Measurements from ENCODE around the gene TAMM41. TPM values are rescaled to one million over a fixed set of nuclear protein-coding genes. Genes with fewer than 3 reads are reported as not detected.
"Not testable (repeated sequence)": the region's sequence is repeated elsewhere in the genome, so short reads cannot be mapped to it uniquely, and the experiment has no call there.

The TAMM41 gene
- total and polyA plus RNA-seq, 4 donors: 1.8 to 27.4 (median 13.3) TPM

DNA sequence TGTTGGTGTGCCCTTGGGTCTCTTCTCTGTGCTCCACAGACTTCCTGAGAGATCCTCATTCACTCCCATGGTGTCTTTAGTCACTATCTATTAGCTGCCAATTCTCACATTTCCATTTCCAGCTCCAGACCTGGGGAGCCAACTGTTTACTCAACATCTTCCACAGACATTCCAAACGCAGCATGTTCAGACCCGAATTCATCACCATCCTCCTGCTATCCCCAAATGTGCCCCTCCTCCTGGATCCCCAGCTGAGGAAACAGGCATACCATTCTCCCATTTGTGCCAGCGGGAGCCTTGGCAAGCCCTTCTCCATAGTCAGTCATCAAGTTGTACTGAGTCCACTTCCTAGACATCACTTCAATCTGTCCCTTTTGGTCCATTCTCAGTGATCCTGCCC lies 67.1 kb downstream of the TAMM41 start:
- Histone ChIP-seq H3K9me3 (ENCODE audit: control insufficient read depth, low read length) (no peaks in the 10 kb centered on the region), H3K36me3 (ENCODE audit: control insufficient read depth in 1 of 2, insufficient read depth in 2 of 2, low read length in 1 of 2) (peaks cover 0 to 2% of the 10 kb centered on the region in 2 donors), H3K27me3 (ENCODE audit: control insufficient read depth in 1 of 2, insufficient read depth in 2 of 2, low read length in 1 of 2) (no peaks in the 10 kb centered on the region), H3K4me3 (ENCODE audit: low read length in 2 of 2) (no peak overlapping the region), H3K27ac (ENCODE audit: low read depth in 1 of 2, low read length in 2 of 2) (no peak overlapping the region), H3K4me1 (ENCODE audit: control insufficient read depth in 1 of 2, insufficient read depth in 2 of 2, low read length in 2 of 2) (no peaks in the 10 kb centered on the region)
- 80 to 87% methylated on average over 3 of the region's 3 CpGs for WGBS, 2 donors
- DNase-seq (no peak), ATAC-seq (ENCODE audit: low FRiP score) (no peak)
- intact Hi-C loops (cut with DNase I): no loop called here

DNA sequence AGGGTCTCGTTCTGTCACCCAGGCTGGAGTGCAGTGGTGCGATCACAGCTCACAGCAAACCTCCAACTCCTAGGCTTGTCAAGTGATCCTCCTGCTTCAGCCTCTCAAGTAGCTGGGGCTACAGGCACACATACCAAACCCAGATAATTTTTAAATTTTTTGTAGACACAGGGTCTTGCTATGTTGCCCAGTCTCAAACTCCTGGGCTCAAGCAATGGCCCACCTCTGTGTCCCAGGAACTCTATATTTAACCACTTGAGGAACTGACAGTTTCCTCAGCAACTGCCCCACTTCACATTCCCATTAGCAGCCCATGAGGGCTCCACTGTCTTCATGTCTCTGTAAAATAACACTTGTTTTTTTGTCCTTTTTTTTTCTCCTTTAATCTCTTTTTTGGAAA lies 68.4 kb downstream of the TAMM41 start:
- 91 to 96% methylated on average over 2 of the region's 2 CpGs for WGBS, 2 donors
- DNase-seq (no peak), ATAC-seq (ENCODE audit: low FRiP score) (no peak)
- Histone ChIP-seq H3K27me3 (ENCODE audit: control insufficient read depth in 1 of 2, insufficient read depth in 2 of 2, low read length in 1 of 2) (no peaks in the 10 kb centered on the region), H3K4me1 (ENCODE audit: control insufficient read depth in 1 of 2, insufficient read depth in 2 of 2, low read length in 2 of 2) (no peaks in the 10 kb centered on the region), H3K36me3 (ENCODE audit: control insufficient read depth in 1 of 2, insufficient read depth in 2 of 2, low read length in 1 of 2) (peaks cover 0 to 2% of the 10 kb centered on the region in 2 donors), H3K9me3 (ENCODE audit: control insufficient read depth, low read length) (no peaks in the 10 kb centered on the region), H3K27ac (ENCODE audit: low read depth in 1 of 2, low read length in 2 of 2) (no peak overlapping the region), H3K4me3 (ENCODE audit: low read length in 2 of 2) (no peak overlapping the region)
- intact Hi-C loops (cut with DNase I): no loop called here

DNA sequence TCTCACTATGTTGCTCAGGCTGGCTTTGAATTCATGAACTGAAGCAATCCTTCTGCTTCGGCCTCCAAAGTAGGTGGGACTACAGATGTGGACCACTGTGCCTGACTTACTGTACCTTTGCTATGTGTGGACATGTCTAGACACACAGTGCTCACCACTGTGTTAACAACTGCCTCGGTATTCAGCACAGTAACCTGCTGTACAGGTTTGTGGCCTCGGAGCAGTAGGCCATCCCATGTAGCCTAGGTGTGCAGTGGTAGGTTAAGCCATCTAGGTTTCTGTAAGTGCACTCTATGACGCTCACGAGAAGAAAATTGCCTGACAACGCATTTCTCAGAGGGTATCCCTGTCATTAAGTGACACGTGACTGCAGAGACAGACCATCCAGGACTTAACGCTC lies 70.3 kb downstream of the TAMM41 start:
- H3K27ac ChIP-seq (ENCODE audit: low read depth in 1 of 2, low read length in 2 of 2): no peak overlapping the region
- ATAC-seq (ENCODE audit: low FRiP score) (no peak), DNase-seq (no peak)
- H3K27me3 ChIP-seq (ENCODE audit: control insufficient read depth in 1 of 2, insufficient read depth in 2 of 2, low read length in 1 of 2): no peaks in the 10 kb centered on the region
- WGBS, 2 donors: 96% methylated on average over 8 of the region's 8 CpGs
- no peaks in the 10 kb centered on the region for H3K4me1 ChIP-seq (ENCODE audit: control insufficient read depth in 1 of 2, insufficient read depth in 2 of 2, low read length in 2 of 2)
- intact Hi-C loops (cut with DNase I): no loop called here
- H3K36me3 ChIP-seq (ENCODE audit: control insufficient read depth in 1 of 2, insufficient read depth in 2 of 2, low read length in 1 of 2): peaks cover 0 to 2% of the 10 kb centered on the region in 2 donors
- no peaks in the 10 kb centered on the region for H3K9me3 ChIP-seq (ENCODE audit: control insufficient read depth, low read length)
- H3K4me3 ChIP-seq (ENCODE audit: low read length in 2 of 2): no peak overlapping the region

DNA sequence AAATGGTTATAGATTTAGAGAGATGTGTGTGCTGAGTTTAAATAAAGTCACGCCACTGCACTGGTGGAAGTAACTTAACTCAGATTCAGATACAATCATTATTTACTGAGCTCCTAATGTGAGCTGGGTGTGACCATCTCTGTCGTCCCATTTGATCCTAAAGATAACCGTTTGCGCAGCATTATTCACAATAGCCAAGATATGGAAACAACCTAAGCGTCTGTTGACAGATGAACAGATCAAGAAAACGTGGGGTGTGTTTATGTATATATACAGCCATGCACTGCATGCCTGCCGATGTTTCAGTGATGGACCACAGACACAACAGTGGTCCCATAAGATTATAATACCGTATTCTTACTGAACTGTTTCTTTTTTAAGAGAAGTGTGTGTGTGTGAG lies 71.2 kb downstream of the TAMM41 start:
- 94 to 95% methylated on average over 8 of the region's 8 CpGs for WGBS, 2 donors
- H3K4me1 ChIP-seq (ENCODE audit: control insufficient read depth in 1 of 2, insufficient read depth in 2 of 2, low read length in 2 of 2): no peaks in the 10 kb centered on the region
- DNase-seq (no peak), ATAC-seq (ENCODE audit: low FRiP score) (no peak)
- no peaks in the 10 kb centered on the region for H3K9me3 ChIP-seq (ENCODE audit: control insufficient read depth, low read length)
- no peaks in the 10 kb centered on the region for H3K27me3 ChIP-seq (ENCODE audit: control insufficient read depth in 1 of 2, insufficient read depth in 2 of 2, low read length in 1 of 2)
- intact Hi-C loops (cut with DNase I): no loop called here
- no peak overlapping the region for H3K4me3 ChIP-seq (ENCODE audit: low read length in 2 of 2)
- no peak overlapping the region for H3K27ac ChIP-seq (ENCODE audit: low read depth in 1 of 2, low read length in 2 of 2)
- no peaks in the 10 kb centered on the region for H3K36me3 ChIP-seq (ENCODE audit: control insufficient read depth in 1 of 2, insufficient read depth in 2 of 2, low read length in 1 of 2)

DNA sequence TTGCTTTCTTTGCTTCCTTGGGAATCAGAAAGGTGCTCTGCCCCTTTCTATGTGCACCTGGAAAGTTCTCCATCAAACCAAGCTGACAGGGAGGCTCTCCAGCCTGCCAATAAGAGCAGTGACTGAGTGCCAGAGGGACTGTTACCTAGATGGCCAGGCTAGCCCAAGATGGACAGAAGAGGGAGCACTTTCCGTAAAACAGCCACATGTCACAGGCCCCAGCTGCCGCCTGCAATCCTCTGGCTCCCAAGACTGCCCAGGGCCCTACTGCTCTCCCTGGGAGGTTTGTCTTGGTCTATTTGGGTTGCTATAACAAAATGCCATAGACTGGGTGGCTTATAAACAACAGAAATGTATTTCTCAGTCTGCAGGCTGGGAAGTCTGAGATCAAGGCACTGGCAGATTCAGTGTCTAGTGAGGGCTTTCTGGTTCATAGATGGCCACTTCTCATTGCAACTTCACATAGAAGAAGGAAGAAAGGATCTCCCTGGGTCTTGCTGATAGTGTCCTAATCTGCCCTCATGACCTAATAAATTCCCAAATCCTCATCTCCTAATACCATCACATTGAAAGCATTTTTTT lies 72.3 kb downstream of the TAMM41 start:
- Histone ChIP-seq H3K4me1 (ENCODE audit: control insufficient read depth in 1 of 2, insufficient read depth in 2 of 2, low read length in 2 of 2) (no peaks in the 10 kb centered on the region), H3K36me3 (ENCODE audit: control insufficient read depth in 1 of 2, insufficient read depth in 2 of 2, low read length in 1 of 2) (no peaks in the 10 kb centered on the region), H3K27ac (ENCODE audit: low read depth in 1 of 2, low read length in 2 of 2) (no peak overlapping the region), H3K4me3 (ENCODE audit: low read length in 2 of 2) (no peak overlapping the region), H3K9me3 (ENCODE audit: control insufficient read depth, low read length) (no peaks in the 10 kb centered on the region), H3K27me3 (ENCODE audit: control insufficient read depth in 1 of 2, insufficient read depth in 2 of 2, low read length in 1 of 2) (no peaks in the 10 kb centered on the region)
- no peak for ATAC-seq (ENCODE audit: low FRiP score)
- intact Hi-C loops (cut with DNase I): no loop called here
- 28 to 38% methylated on average over 2 of the region's 2 CpGs for WGBS, 2 donors
- DNase-seq: no peak

DNA sequence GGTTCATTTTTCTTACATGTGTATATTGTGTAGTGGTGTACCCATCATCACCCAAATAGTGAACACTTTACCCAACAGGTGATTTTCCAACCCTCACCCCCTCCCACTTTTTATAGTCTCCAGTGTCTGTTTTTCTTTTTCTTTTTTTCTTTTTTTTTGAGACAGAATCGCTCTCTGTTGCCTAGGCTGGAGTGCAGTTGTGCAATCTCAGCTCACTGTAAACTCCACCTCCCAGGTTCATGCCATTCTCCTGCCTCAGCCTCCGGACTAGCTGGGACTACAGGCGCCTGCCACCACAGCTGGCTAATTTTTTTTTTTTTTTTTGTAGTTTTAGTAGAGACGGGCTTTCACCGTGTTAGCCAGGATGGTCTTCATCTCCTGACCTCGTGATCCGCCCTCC lies 74.8 kb downstream of the TAMM41 start:
- DNase-seq; H3K4me3 ChIP-seq (ENCODE audit: low read length in 2 of 2); H3K27me3 ChIP-seq (ENCODE audit: control insufficient read depth in 1 of 2, insufficient read depth in 2 of 2, low read length in 1 of 2); H3K9me3 ChIP-seq (ENCODE audit: control insufficient read depth, low read length); H3K36me3 ChIP-seq (ENCODE audit: control insufficient read depth in 1 of 2, insufficient read depth in 2 of 2, low read length in 1 of 2); H3K27ac ChIP-seq (ENCODE audit: low read depth in 1 of 2, low read length in 2 of 2); H3K4me1 ChIP-seq (ENCODE audit: control insufficient read depth in 1 of 2, insufficient read depth in 2 of 2, low read length in 2 of 2); ATAC-seq (ENCODE audit: low FRiP score); intact Hi-C loops (cut with DNase I): not testable (repeated sequence)
- WGBS, 2 donors: 80 to 85% methylated on average over 7 of the region's 7 CpGs

DNA sequence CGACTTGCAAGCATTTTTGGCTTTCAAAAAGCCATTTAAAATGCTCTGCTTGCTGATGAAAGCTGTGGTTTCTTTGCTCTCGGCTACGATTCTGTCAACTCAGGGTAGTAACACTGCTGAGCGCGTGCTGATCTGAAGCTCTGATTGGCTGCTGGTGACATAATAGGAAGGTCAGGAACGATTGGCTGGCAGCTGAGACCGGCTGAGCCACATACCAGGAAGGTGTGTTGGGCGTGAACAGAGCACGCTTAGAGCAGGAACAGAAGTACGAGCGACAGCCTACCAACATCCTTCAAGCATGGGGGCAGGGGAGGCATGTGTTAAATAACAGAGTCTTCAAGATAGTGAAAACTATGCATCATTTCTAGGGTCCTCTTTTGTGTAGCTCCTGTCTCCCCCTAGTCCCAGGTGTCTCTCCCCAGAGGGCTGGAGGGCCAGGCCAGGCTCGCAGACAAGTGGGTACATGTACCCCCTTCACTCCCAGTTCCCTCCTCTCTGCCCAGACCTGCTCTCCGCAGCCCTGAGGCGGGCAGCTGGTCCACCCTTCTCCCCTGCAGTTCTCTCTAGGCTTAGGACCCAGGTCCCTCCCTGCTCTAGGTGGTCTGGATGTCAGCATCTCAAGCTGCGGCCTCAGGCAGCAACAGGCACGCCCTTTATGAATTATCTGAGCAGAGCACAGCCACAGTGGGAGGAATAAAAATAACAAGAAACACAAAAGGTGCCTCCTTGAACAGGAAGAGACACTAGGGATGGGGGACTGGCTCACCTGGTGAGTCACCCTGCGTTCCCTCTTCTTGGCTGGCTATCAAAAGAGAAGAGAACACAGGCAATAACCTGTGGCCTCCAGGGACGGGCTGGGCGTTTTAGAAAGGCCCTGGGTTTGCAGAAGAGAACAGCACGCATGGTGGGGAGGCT lies 76.0 kb downstream of the TAMM41 start:
- DNase-seq (peak; percentile 78 to 81), ATAC-seq (ENCODE audit: low FRiP score) (peak; percentile 84)
- Histone ChIP-seq H3K27ac (ENCODE audit: low read depth in 1 of 2, low read length in 2 of 2) (no peak overlapping the region), H3K27me3 (ENCODE audit: control insufficient read depth in 1 of 2, insufficient read depth in 2 of 2, low read length in 1 of 2) (no peaks in the 10 kb centered on the region), H3K36me3 (ENCODE audit: control insufficient read depth in 1 of 2, insufficient read depth in 2 of 2, low read length in 1 of 2) (no peaks in the 10 kb centered on the region), H3K4me3 (ENCODE audit: low read length in 2 of 2) (no peak overlapping the region), H3K9me3 (ENCODE audit: control insufficient read depth, low read length) (no peaks in the 10 kb centered on the region), H3K4me1 (ENCODE audit: control insufficient read depth in 1 of 2, insufficient read depth in 2 of 2, low read length in 2 of 2) (no peaks in the 10 kb centered on the region)
- WGBS, 2 donors: 24% methylated on average over 20 of the region's 20 CpGs
- intact Hi-C loops (cut with DNase I): no loop called here

DNA sequence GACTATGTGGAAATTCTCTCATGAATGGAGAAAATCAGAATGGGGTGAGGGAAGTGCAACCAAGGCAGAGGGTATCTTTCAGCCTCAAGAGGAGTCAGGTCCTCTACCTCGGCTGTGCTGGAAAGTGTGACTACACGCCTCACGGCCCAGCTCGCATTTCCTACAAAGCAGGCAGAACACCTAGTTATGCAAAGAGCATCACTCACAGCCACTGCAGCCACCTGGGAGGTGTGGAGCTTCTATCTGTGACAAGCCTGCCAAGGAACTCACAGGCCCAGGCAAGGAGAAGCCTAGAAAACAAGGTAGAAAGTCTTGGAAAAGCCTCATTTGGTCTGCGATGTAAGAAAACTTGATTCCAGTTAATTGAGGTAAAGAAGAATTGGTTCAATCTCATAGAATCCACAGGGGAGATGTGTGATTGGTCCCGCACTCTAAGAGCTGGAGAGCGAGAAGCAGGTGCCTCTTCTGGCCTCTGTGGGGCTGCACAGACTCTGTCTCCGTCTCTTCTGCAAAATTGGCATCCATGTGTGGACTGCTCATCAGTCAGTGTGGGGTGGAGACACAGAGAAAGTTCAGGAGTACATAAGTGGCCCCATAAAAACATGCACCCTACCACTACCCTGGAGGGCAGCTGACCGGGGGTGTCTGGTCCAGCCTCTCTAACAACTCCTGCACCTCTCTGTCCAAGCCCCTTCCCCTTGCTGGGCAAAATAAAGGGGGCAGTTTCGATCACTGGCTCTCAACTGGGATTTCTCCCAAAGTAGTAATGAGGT lies 76.8 kb downstream of the TAMM41 start:
- 68 to 72% methylated on average over 10 of the region's 10 CpGs for WGBS, 2 donors
- no peak overlapping the region for H3K27ac ChIP-seq (ENCODE audit: low read depth in 1 of 2, low read length in 2 of 2)
- no peaks in the 10 kb centered on the region for H3K4me1 ChIP-seq (ENCODE audit: control insufficient read depth in 1 of 2, insufficient read depth in 2 of 2, low read length in 2 of 2)
- no peaks in the 10 kb centered on the region for H3K27me3 ChIP-seq (ENCODE audit: control insufficient read depth in 1 of 2, insufficient read depth in 2 of 2, low read length in 1 of 2)
- H3K4me3 ChIP-seq (ENCODE audit: low read length in 2 of 2): no peak overlapping the region
- H3K36me3 ChIP-seq (ENCODE audit: control insufficient read depth in 1 of 2, insufficient read depth in 2 of 2, low read length in 1 of 2): no peaks in the 10 kb centered on the region
- ATAC-seq (ENCODE audit: low FRiP score): peak; percentile 34
- DNase-seq: no peak
- H3K9me3 ChIP-seq (ENCODE audit: control insufficient read depth, low read length): no peaks in the 10 kb centered on the region
- intact Hi-C loops (cut with DNase I): no loop called here
